ENCODE data around the gene ZC2HC1B. TPM values are rescaled to one million over a fixed set of nuclear protein-coding genes. Genes with fewer than 3 reads are reported as not detected.

ZC2HC1B gene
- total and polyA plus RNA-seq, 9 of the 15 experiments (the other 6 are each of a cell fraction or from before 2014, with no cell fraction given), result not detected

DNA sequence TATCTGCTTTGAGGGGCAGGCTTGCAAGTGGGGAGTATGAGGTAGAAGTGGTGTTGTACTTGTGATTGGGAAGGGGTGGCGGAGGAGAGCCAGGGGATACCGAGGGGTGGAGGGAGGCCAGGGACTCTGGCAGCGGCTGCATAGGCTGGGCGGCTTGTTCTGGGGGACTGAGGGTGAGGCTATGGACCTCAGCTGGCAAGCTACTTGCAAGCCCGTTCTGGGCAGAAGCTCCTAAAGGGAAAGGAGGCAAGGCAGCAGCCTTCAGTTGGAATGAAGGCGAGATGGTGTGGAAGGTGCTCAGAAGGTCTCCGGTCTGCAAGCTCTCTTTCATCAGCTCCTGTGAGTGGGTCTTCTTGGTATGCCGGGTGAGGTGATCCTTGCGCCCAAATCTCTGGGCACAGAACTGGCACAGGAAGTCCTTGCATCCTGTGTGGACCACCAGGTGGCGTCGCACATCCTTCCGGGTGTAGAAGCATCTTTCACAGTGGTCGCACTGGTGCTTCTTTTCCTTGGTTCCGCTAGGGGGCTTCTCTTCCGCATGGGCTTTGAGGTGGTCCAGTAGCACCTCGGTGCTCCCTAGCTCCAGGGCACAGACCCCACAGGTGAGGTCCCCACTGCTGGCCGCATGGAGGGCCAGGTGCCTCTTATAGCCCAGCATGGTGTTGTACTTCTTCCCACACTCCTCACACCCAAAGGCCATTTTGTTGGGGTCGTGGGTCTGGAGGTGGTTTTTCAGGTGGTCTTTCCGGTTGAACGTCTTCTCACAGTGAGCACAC lies 77.8 kb downstream of the ZC2HC1B start (continued):
- TF ChIP-seq ZBTB17 (CRISPR knock-in tag; IDR thresholded peaks at IDR 0.05) (no peak), ZNF184 (CRISPR knock-in tag; IDR thresholded peaks at IDR 0.05) (no peak), PYGO2 (tag; IDR thresholded peaks at IDR 0.05) (no peak), TEAD2 (tag; IDR thresholded peaks at IDR 0.05) (no peak), CLOCK (CRISPR knock-in tag; IDR thresholded peaks at IDR 0.05; ENCODE audit: borderline replicate concordance) (no peak), RBM34 (IDR thresholded peaks at IDR 0.05; ENCODE audit: borderline replicate concordance, insufficient read depth, low read length) (no peak), ARID2 (IDR thresholded peaks at IDR 0.05) (no peak), HIVEP1 (CRISPR knock-in tag; IDR thresholded peaks at IDR 0.05) (no peak), IFI16 (CRISPR knock-in tag; IDR thresholded peaks at IDR 0.05) (no peak), ARNT (IDR thresholded peaks at IDR 0.05) (no peak), ZKSCAN1 (IDR thresholded peaks at IDR 0.05; ENCODE audit: low read depth, low read length) (0 out of 2 replicates have a peak, but pooled peaks have one; percentile 36), TAF7 (tag; IDR thresholded peaks at IDR 0.05) (no peak), HDGF (IDR thresholded peaks at IDR 0.05) (no peak), PHF8 (IDR thresholded peaks at IDR 0.05; ENCODE audit: borderline replicate concordance, low read length) (no peak), KLF1 (tag; IDR thresholded peaks at IDR 0.05) (no peak), MCM7 (IDR thresholded peaks at IDR 0.05) (no peak), TFAP4 (CRISPR knock-in tag; IDR thresholded peaks at IDR 0.05; ENCODE audit: borderline replicate concordance) (0 out of 2 replicates have a peak, but pooled peaks have one; percentile 20)
- TF ChIP-seq, protein P1, sequence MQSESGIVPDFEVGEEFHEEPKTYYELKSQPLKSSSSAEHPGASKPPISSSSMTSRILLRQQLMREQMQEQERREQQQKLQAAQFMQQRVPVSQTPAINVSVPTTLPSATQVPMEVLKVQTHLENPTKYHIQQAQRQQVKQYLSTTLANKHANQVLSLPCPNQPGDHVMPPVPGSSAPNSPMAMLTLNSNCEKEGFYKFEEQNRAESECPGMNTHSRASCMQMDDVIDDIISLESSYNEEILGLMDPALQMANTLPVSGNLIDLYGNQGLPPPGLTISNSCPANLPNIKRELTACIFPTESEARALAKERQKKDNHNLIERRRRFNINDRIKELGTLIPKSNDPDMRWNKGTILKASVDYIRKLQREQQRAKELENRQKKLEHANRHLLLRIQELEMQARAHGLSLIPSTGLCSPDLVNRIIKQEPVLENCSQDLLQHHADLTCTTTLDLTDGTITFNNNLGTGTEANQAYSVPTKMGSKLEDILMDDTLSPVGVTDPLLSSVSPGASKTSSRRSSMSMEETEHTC (IDR thresholded peaks at IDR 0.05), result no peak
- TF ChIP-seq, protein P2, sequence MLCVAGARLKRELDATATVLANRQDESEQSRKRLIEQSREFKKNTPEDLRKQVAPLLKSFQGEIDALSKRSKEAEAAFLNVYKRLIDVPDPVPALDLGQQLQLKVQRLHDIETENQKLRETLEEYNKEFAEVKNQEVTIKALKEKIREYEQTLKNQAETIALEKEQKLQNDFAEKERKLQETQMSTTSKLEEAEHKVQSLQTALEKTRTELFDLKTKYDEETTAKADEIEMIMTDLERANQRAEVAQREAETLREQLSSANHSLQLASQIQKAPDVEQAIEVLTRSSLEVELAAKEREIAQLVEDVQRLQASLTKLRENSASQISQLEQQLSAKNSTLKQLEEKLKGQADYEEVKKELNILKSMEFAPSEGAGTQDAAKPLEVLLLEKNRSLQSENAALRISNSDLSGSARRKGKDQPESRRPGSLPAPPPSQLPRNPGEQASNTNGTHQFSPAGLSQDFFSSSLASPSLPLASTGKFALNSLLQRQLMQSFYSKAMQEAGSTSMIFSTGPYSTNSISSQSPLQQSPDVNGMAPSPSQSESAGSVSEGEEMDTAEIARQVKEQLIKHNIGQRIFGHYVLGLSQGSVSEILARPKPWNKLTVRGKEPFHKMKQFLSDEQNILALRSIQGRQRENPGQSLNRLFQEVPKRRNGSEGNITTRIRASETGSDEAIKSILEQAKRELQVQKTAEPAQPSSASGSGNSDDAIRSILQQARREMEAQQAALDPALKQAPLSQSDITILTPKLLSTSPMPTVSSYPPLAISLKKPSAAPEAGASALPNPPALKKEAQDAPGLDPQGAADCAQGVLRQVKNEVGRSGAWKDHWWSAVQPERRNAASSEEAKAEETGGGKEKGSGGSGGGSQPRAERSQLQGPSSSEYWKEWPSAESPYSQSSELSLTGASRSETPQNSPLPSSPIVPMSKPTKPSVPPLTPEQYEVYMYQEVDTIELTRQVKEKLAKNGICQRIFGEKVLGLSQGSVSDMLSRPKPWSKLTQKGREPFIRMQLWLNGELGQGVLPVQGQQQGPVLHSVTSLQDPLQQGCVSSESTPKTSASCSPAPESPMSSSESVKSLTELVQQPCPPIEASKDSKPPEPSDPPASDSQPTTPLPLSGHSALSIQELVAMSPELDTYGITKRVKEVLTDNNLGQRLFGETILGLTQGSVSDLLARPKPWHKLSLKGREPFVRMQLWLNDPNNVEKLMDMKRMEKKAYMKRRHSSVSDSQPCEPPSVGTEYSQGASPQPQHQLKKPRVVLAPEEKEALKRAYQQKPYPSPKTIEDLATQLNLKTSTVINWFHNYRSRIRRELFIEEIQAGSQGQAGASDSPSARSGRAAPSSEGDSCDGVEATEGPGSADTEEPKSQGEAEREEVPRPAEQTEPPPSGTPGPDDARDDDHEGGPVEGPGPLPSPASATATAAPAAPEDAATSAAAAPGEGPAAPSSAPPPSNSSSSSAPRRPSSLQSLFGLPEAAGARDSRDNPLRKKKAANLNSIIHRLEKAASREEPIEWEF (CRISPR knock-in tag; IDR thresholded peaks at IDR 0.05), result no peak

Measured in K562 (cell line).